Esophagus squamous epithelium (tissue), 4 donors: ENCODE data around the gene TMEM63C.

Experiments used
- CTCF ChIP-seq, 6 experiments: fragments of 450-650 bp in 4 of 6; fragments of 200-600 bp in 2 of 6; sonication (generic) in 2 of 6; IDR thresholded peaks; one replicate each; pipeline ENCODE4 v1.5.1; 2016 to 2019; ENCODE audit warnings: antibody characterized with exemption in 6 of 6, mild to moderate bottlenecking in 4 of 6, moderate library complexity in 4 of 6
- POLR2A ChIP-seq, 4 donors: fragments of 450-650 bp; IDR thresholded peaks; one replicate each; pipeline ENCODE4 v1.6.1; 2017; ENCODE audit warnings: antibody characterized with exemption in 4 of 4, mild to moderate bottlenecking in 4 of 4, moderate library complexity in 3 of 4

DNA sequence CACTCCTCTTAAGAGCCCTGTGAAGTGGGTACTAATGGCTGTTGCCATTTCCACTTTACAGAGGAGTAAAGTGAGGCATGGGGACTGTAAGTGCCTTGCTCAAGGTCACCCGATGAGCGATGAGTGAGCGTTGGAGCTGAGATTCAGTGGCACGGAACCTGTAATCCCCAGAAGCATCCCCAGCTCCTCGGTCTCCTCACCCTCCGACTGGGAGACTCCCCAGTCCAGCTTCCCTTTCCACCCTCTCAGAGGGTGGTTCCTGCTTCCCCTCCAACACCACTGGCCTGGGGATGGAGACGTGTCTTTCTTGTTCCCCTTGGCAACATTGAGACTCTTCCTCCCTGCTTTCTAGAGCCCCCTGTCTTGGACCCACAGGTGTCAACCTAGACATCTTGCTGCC is 32.6 kb downstream of the TMEM63C start:
- TF ChIP-seq CTCF (IDR thresholded peaks at IDR 0.05): no peak
- TF ChIP-seq POLR2A (IDR thresholded peaks at IDR 0.05): no peak
